ENCODE results near the gene JPH3.

DNA sequence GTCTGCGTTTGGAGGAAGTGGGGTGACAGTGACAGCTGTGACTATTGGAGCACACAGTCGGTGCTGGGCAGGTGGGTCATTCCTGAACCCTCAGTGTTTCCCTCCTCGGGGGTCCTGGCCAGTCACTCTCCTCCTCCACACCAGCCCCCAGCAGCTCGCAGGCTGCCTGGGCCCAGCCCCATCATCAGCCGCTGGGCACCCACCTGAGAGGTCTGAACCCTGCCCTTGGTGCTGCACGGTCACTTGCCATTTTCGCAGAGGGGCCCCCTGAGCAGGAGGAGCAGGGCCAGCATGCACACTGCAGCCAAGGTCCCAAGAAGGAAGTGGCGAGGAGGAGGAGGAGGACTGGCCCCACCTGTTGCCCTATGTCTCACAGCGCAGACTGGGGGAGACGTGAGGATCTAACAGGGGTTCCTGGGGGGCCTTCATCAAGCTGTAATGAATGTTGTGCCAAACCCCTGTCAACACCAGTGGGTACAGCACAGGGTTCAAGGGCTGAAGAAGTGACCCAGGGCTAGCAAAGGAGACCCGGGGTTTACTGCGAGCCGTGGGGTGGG lies 23.0 kb downstream of the JPH3 start:
- TF ChIP-seq, protein P1, sequence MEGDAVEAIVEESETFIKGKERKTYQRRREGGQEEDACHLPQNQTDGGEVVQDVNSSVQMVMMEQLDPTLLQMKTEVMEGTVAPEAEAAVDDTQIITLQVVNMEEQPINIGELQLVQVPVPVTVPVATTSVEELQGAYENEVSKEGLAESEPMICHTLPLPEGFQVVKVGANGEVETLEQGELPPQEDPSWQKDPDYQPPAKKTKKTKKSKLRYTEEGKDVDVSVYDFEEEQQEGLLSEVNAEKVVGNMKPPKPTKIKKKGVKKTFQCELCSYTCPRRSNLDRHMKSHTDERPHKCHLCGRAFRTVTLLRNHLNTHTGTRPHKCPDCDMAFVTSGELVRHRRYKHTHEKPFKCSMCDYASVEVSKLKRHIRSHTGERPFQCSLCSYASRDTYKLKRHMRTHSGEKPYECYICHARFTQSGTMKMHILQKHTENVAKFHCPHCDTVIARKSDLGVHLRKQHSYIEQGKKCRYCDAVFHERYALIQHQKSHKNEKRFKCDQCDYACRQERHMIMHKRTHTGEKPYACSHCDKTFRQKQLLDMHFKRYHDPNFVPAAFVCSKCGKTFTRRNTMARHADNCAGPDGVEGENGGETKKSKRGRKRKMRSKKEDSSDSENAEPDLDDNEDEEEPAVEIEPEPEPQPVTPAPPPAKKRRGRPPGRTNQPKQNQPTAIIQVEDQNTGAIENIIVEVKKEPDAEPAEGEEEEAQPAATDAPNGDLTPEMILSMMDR (IDR thresholded peaks at IDR 0.05; ENCODE audit: low read depth, low read length, poor library complexity, severe bottlenecking), result no peak
- TF ChIP-seq EZH2phosphoT487 (IDR thresholded peaks at IDR 0.05; ENCODE audit: borderline replicate concordance, low read length), result no peak

Data from DOHH2 (cell line).